CD4-positive, alpha-beta T cell treated with Interferon alpha-2 for 1 hour (primary cell): ENCODE results near the gene CAPNS2.
"Not testable (repeated sequence)": the region's sequence is repeated elsewhere in the genome, so short reads cannot be mapped to it uniquely, and the experiment has no call there.

Experiments used
- DNase-seq, 2 donors: peaks; one replicate each; pipeline ENCODE4 v3.0.0-alpha.2; 2020 to 2022

Gene CAPNS2

DNA sequence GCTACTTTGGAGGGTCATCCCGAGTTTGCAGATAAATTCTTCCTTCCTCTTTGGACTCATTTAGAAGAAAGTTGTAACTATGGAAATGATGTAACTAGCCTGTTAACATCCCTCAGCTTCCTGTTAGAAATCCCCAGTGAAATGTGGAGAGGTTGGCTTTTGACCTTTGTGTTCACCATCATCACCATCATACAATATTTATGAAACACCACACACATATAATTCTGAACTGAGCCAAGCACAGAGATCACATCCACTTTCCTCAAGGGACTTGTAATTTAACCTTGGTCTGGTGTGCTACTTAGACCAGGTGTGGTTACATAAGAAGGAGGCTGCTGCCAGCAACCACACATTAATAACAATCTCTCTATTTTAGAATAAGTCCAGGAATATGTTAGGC lies 2.5 kb downstream of the CAPNS2 start:
- DNase-seq, result no peak

DNA sequence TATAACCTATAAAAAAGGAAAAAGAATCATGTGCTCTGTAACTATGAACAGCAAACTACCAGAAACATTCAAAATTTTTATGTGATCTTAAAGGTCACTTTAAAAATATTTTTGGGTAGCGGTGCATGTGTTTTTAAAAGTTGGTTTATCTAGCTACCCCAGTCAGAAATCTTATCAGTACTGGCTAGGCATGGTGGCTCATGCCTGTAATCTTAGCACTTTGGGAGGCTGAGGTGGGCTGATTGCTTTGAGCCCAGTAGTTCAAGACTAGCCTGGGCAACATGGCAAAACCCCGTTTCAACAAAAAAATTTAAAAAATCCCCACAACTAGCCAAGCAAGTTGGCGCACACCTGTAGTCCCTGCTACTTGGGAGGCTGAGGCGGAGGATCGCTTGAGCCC lies 3.7 kb downstream of the CAPNS2 start:
- DNase-seq, result no peak

DNA sequence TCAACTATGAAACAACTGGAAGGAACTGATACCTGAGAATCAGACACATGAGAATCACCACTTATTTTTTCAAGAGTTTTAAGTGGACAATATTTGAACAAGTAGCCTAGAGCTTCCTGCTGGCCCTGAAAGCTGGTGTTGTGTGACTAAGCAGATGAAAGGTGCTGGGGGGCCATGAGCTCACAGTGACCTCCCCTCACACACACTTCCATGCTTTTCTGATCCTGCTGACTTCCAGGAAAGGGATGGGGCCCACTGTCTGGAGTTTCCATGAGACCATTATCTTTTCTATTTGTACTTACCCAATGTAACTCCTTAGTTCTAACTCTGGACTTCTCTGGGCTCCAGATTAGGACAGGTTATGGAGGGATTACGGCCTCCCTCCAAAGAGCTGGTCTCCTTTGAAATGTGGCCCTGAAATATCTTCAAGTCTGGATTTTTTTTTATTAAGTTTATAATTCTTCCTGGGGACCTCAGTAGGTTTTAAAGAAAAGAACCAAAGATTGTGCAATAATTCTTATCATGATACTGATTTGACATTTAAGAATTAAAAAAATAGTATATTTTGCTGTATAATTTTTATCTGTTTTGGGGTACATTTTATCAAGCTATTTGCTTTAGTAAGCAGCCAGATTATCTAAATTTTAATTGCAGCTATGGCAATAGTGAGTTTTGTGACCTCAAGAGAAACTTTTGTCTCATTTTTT lies 4.9 kb downstream of the CAPNS2 start:
- no peak for DNase-seq

DNA sequence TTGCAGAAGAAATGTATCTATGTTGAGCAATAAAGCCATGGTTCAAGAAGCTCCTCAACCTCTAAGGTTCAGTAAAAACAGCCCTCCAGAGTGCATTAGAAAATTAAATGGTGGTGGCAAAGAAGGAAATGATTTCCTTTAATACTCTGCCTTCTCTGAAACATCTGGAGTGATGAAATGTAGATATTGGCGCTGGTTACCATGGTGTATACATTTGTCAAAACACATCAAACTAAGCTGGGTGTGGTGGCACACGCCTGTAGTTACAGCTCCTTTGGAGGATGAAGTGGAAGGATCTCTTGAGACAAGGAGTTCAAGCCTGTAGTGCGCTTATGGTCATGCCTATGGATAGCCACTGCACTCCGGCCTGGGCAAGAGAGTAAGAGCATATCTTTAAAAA lies 6.0 kb downstream of the CAPNS2 start:
- DNase-seq, result no peak

DNA sequence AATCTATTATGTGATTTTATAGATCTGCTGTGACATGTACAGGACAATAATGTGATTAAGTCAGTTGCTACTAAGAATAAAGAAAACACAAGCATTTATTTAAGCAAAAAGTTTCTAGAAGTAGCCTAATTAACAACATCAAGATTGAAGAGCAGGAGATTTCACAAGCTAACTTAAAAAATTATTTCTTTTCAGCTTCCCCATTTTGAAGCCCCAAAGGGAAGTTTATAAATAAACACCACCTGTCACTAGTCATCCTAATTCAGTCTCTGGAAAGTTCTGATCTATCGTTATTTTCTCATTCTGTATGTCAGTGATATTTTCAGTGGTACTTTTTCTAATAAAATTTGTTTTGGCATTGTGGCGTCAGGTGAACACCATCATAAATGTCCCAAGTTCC lies 8.3 kb downstream of the CAPNS2 start:
- DNase-seq, result no peak

DNA sequence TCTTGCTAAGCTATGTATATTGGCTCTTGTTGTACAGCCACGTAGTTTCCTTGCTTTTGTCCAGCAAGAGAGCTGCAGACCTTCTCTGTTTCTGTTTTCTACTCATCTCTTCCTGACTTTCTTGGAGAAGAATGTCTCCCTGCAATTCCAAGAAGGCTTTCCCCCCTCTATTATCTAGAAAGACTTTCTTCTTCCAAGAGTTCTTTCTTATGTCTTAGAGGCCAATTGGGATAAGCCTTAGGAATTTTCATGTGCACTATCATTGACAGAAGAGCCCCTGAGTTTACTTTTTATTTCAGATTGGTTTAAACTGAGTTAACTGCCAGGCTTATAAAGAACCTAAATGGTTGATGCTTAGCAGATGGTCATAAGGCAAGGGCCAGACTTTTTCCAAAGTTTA lies 9.0 kb downstream of the CAPNS2 start:
- DNase-seq, result no peak

DNA sequence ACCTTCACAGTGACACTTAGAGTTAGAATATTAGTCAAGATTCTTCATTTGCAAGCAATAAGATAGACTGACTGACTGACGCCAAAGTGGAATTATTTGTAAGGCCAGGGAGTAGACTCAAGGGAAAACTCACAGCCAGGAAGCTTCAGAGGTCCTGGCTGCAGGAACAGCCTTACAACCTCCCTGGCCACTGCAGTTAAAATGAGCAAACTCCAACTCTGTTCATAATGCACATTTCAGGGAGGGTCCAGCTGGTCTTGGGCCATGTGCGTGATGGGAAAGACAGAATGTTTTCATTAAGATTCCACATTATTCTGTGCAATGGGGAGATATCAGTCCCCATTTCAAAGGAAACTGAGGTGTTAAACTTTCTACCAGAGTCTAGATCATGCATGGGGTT lies 9.9 kb downstream of the CAPNS2 start:
- no peak for DNase-seq

DNA sequence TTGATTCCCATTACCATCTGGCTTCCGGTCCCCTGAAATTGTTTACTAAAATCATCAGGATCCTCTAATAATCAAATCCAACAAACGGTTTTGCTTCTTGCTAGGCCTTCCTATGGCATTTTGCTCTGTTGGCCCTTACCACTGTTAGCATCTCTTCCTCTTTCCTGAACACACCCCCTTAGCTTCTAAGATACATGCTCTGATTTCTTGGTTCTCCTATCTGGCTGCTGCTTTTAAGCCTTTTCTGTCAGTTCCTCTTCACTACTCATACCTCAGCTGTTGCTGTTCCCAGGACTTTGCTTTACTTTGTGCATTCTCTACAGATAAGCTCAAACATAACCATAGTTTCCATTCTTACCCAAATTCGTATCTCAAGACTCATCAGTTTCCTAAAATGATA lies 11.4 kb downstream of the CAPNS2 start:
- no peak for DNase-seq

DNA sequence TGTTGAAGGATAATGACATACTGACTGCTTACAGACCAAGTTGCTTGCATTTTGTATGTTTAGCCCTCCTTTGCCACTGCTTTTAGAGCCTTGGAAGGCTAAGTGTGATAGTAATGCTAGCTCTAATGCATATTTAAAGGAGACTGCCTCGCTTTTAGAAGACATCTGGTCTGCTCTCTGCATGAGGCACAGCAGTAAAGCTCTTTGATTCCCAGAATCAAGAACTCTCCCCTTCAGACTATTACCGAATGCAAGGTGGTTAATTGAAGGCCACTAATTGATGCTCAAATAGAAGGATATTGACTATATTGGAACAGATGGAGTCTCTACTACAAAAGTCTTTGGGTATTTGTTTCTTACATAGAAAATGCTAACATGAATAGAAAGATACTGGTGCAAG lies 19.1 kb downstream of the CAPNS2 start:
- DNase-seq, result no peak

DNA sequence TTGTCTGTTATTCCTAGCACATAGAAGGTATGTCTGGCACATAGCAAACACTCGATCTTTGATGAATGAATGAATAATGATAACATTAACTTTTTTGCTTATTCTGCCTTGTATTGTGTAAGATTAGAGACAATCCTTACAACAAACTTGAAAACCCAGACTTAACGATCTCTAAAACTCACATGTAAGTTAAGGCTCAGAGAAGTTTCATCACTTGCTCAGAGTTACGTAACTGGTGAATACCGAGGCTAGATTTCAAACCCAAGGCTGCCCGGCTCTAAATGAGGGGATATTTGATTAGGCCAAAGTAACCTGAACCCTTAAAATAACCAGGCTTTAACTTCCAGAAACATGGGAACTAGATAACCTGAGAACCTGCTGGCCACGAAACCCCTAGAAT lies 22.3 kb downstream of the CAPNS2 start:
- DNase-seq, result no peak

DNA sequence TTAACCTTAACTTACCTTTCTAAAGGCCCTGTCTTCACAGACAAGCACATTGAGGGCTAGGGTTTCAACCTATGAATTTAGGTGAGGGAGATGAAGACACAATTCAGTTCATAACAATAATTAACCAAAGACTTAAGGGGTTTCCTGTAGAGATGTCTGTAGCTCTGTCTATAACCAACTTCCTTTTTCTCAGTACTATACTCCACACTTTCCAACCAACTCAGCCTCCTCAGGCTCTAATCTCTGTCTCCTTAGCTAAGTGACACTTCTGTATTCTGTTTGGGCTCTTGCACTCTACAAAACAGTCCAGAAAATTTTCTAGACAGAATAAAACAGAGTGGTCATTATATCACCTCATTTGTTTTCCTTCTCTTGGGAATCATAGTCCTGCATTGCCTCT lies 25.8 kb downstream of the CAPNS2 start:
- no peak for DNase-seq

DNA sequence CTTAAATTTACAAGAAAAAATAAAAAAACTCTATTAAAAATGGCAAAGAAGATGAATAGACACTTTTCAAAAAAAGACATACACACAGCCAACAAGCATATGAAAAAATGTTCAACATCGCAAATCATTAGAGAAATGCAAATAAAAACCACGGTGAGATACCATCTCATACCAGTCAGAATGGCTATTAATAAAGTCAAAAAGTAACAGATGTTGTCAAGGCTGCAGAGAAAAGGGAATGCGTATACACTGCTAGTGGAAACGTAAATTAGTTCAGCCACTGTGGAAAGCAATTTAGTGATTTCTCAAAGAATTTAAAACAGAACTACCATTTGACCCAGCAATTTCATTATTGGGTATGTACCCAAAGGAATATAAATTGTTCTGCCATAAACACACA lies 31.4 kb downstream of the CAPNS2 start:
- no peak for DNase-seq

DNA sequence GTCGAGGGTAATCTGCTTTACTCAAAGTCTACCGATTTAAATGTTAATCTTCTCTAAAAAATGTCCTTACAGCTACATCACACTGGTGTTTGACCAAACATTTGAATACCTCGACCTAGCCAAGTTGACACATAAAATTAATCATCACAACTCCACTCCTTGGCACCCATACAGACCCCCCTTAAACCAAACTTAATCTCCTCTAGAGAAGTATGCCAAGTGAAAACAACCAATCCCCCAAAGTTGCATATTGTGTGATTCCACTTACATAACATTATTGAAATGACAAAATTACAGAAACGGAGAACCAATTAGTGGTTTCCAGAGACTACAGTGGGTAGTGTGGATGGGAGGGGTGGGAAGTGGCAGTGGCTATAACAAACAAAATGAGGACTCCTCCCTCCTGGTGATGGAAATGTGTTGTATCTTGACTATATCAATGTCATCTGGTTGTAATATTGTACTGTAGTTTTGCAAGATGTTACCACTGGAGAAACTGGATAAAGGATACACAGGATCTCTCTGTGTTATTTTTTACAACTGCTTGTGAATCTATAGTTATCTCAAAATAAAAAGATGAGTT lies 39.4 kb downstream of the CAPNS2 start:
- no peak for DNase-seq

DNA sequence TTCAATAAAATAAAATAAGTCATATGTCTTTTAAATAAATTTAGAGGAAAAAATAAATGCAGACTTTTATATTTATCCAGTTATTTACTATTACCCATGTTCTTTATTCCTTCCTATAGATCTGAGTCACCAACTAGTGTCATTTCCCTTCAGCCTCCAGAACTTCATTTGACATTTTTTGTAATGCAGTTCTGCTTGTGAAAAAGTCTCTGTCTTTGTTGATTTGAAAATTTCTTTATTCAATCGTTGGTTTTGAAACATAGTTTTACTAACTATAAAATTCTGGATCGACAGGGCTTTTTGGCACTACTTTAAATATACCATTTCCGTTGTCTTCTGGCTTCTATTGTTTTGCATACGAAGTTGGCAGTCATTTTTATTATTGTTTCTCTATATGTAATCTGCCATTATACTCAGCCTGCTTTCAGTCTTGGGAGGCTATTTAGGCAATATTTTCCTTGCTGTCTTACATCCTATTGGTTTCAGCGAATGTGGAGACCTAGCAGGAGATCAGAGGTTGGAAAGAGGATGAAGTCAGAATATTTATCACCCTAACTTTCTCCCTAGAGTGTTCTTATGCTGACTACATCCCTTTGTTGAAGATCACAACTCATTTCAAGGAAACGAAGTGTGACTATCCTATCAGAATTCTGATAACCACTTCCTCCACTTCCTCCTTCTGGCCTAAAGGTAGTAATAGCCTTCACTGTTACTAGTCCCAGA lies 47.3 kb downstream of the CAPNS2 start:
- no peak for DNase-seq

DNA sequence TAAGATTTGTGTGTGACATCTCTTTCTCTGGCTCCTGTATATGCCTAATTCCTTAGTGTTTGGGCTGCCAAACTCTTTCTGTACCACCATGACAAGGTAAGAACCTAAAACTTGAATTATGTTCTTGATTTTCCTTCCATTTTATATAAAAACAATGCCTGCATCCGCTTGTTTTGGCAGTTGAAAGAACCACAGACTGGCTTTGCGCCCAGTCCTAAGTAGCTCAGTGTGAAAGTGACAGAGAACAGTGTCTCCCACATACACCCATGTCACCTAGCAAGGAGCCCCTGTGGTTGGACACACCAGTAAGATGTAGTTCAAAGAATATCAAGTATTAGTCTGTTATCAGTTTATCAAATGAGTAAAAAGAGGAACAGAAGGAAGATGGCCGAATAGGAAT lies 48.6 kb downstream of the CAPNS2 start:
- DNase-seq, result no peak

DNA sequence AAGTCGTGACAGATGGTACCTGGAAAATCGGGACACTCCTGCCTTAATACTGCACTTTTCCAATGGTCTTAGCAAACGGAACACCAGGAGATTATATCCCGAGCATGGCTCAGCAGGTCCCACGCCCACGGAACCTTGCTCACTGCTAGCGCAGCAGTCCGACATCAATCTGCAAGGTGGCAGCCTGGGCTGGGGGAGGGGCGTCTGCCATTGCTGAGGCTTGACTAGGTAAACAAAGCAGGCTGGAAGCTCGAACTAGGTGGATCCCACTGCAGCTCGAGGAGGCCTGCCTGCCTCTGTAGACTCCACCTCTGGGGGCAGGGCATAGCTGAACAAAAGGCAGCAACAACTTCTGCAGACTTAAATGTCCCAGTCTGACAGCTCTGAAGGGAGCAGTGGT lies 49.2 kb downstream of the CAPNS2 start:
- DNase-seq, result not testable (repeated sequence)
